Upper lobe of left lung (tissue), 4 donors: Measurements from ENCODE around the gene KCNE1.

Experiments
- EP300 ChIP-seq, 4 donors: sonication (generic); formaldehyde crosslinking; IDR thresholded peaks; one replicate each; pipeline ENCODE4 v1.5.1; 2017; ENCODE audit warnings: antibody characterized with exemption in 4 of 4, control low read depth in 2 of 4
- POLR2AphosphoS5 ChIP-seq, 2 donors: sonication (generic); formaldehyde crosslinking; IDR thresholded peaks; one replicate each; pipeline ENCODE4 v1.5.1; 2017; ENCODE audit warnings: antibody characterized with exemption in 2 of 2

DNA sequence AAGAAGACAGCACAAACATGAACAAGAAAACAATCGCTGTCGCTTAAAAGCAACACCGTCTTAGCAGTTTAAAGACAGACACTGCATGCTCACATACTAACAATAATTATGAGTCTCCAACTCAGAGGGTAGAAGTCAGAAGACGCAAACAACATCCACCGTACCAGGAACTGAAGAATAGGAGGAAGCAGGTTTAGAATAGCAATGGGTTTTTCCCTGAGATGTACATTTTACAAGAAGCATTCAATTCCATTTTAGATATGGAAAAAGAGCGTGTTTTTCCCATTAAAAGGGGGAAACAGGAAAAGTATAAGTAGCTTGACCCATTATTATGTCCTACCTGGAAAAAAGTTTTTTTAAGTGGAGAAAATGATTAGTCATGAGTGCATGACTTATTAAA is 34.5 kb upstream of the KCNE1 start:
- peak in 1 of 2 donors; percentile 18 for TF ChIP-seq POLR2AphosphoS5 (IDR thresholded peaks at IDR 0.05)
- TF ChIP-seq EP300 (IDR thresholded peaks at IDR 0.05): no peak
